Kidney tubule cell (primary cell): ENCODE measurements around the gene SERP2.

Experiments used
- DNase-seq: peaks from one replicate; pipeline ENCODE4 v3.0.0-alpha.2; 2018; ENCODE audit warnings: low spot score

The SERP2 gene

DNA sequence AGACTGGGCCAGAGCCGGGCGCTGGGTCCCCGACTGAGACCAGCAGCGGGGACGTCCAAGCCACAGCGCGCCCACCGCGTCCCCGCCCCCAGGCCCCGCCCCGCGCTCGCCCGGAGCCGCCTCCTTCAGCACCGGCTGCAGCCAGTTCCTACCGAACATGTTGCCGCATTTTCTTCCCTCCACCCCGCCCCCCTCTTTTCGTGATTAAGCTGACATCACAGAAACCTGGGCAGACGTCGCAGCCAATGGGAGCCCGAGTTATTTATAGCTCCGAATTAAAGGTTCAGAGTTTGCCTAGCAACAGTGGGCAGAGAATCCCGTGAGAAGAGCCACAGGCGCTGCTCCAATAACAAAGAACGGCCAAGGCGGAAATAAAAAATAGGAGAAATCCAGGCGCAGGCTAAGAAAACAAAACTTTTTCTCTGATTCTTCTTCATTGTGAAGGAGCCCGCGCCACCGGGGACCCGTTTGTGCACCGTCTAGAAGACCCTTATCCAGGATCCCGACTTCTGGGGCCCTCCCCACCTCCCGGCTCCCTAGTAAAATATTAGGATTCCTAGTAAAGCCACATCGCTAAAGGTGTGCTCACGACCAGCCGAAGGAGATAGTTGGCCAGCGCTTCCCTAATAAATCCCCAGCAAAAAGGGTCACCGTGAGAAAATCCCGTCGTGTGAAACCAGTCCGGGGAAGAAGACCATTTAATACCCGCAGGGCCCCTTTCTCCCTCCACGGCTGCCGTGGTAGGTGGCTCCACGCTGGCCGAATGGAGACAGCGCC lies 61.7 kb downstream of the SERP2 start:
- DNase-seq: peak; percentile 99

DNA sequence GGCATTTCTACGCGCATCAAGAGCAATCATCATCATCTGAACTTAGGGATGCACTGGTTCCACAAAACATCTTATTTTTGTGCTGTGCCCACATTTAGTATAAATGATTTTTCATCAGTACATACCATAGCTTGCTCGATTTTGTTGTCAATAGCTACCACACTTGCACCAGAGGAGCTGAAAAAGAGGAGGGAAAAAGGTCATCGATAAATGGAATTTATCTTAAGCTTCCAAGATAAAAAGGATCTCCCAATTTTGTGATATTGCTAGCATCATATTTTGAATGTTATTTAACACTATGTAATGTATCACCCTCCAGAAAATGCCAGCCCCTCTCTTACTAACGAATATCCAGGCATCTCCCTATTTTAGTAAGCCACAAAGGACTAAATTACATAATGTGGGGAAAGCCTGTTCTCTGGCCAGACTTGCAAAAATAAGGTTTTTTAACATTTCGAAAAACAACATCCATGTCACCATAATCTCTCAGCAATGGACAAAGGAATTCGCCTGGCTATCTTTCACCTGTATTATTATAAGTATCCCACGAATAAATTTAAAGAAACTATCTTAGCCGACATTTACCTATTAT lies 62.4 kb downstream of the SERP2 start:
- no peak for DNase-seq

DNA sequence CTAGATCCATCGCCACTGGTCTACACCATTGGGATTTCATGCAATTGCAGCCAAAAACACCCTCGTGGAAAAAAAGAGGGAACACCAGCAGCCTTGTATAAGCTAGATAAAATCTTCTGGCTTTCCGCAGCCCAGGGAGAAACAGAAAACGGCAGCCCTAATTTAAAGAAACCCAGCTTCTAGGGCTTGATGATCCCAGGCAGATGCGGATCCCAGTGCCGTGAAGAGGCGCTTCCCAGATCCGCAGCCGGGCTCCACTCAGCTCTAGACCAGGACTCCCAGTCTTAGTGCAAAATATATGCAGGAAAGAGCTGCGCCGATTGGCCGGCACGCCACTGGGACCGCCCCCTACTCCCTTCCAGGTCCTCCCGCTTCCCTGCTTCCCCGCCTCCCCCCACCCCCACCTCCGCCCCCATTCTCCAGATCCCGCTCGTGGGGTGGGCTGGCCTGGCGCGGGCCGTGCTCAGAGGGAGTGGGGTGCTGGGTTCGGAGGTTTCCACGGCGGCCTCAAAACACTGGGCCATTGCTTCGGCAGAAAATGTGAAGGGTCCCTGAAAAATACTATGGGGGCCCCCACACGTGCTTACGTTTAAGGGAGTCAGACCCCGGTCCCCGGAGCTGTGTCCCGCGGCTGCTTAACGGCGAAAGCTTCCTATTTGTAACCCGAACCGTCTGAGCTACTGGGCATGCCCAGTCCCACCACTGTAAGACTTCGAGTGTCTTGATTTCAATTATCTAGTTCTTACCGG lies 63.1 kb downstream of the SERP2 start:
- DNase-seq: peak; percentile 95

DNA sequence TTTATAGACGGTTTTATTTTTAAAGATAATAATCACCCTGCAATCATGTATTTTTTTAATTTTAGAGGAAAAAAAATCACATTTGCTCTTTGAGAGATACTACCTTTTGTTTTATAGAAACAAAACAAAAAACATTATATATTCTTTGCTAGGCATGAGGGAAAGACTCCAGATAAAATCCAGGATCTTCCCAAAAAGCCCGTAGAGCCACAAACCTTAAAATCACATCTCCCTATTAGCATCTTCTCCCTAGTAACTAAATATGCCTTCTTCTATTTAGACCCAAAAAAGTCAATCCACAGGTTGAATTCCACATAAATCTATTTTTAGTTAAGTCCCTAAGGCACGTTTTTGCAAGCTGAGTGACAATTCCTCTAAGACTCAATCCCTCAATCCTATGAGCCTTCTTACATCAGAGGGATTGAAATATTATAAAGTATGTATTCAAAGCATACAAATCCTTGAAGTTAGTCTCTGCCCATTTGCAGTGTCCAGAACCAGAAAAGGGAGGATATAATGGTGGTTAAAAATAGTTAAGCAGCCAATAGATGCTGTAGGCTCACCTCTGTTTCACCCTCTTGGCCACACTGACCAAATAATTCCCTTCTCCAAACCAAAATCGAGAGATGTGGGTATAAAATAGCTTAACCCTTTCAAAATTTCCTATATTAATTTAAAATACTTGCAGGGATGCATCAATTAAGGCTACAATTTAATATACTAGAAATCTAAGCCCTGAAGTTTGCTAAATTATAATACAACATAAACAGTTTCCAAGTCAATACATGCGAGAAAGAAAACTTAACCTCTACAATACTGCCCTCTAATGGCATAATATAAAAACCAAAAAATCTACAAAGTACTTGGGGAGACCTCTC lies 64.0 kb downstream of the SERP2 start:
- DNase-seq: peak; percentile 65

DNA sequence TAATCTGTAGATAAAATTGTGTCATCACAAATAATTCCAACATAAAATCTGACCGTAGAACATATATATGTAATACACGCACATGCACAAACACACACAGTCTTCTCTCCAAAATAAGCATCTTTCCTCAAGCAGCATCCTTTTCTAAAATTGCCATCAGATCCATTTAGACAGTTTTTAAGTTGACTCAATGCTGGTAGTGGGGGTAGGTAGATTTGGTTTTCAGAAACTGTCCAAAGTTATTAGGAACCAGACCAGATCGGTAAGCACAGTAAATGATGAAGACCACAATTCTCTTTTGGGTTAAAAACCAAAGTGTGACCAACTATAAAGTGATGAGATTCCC lies 64.6 kb downstream of the SERP2 start:
- no peak for DNase-seq

DNA sequence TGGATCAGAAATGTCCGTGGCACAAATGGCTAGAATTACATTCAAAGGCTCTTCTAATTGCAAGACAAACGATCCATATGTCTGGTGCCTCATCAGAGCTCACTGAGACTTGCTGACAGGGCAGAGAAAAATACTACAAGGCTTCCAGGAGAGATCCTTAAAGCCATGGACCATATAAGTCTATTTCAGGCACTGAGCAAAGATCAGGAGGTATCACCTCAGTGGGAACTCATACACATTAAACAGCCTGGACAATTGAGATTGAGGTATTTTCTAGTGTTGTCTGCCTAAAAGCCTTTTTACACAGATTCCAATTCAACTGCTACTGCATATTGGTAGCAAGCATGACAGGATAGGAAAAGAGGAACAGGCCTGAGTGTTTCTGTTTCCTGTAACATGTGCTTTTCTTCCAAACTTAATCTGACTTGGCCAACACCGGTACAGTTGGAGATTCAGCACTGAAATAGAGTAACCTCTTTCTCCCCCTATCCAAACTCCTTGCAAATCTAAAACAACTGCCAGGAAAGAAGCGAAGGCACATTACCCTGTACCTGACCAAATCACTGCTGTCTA lies 65.9 kb downstream of the SERP2 start:
- DNase-seq: no peak

DNA sequence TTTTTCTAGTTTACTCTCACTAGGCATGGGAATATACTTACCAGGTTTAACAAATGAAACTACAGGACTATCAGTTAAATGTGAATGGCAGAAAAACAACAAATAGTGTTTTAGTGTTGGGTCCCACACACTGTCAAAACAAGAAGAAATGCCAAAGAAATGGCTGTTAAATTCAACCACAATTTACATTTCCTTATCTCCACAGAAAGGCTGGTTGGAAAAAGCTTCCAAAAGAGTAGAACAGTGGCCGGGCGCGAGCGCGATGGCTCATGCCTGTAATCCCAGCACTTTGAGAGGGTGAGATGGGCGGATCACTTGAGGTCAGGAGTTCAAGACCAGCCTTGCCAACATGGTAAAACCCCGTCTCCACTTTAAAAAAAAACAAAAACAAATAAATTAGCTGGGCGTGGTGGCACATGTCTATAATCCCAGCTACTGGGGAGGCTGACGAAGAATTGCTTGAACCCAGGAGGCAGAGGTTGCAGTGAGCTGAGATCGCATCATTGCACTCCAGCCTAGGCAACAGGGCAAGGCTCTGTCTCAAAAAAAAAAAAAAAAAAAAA lies 66.5 kb downstream of the SERP2 start:
- no peak for DNase-seq
